NCI-H2196 treated with DMSO at 0.1 percent for 48 hours (cell line): ENCODE results near the gene BZW1.
"Not testable (repeated sequence)": the region's sequence is repeated elsewhere in the genome, so short reads cannot be mapped to it uniquely, and the experiment has no call there.

ENCODE experiments used
- DNase-seq: peaks from one replicate; lab custom pipeline; 2025; ENCODE audit not compliant: unreplicated experiment; lab: John Stamatoyannopoulos, UW

Gene BZW1

GRCh38 chr2:200790185-200790584 is 21.5 kb upstream of the BZW1 start:
- DNase-seq: no peak

GRCh38 chr2:200791905-200792304 is 19.8 kb upstream of the BZW1 start:
- DNase-seq: no peak

DNA sequence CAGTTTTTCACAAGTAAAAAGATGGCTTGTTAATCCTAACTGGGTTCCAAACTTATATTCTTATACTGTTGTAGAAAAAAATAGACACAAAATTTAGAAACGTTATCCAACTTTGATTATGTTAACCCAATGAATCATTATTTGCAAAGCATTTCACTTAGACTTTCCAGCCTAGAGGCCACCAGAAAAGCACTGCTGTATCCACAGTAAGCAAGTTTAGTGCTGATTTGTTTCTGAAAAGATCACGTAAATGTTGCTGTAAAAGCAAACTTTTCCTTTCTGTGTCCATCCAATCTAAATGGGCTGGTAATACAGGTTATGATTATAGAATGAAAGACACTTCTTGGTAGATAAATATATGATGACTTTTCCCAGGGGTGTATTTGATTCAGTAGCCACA is 17.6 kb upstream of the BZW1 start:
- DNase-seq: no peak

DNA sequence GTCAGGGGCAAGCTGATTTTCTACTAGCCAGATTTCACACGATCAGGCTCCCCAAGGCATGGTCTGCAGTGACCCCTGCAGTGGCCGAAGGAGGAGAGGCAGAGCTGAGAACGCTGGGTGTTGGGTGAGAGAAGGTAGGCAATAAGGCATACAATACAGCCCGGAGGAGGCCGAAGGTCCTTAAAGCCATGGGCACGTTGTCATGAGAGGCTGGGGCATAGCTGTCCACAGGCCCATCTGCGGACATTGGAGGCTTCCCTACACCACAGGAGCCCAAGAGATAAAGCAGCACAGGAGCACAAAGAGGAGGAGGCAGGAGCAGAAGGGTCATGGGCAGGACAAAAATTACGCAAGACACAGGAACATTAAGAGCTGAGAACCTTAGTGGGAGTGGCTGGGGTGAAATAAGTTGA is 16.7 kb upstream of the BZW1 start:
- no peak for DNase-seq

GRCh38 chr2:200796561-200796960 is 15.1 kb upstream of the BZW1 start:
- no peak for DNase-seq

DNA sequence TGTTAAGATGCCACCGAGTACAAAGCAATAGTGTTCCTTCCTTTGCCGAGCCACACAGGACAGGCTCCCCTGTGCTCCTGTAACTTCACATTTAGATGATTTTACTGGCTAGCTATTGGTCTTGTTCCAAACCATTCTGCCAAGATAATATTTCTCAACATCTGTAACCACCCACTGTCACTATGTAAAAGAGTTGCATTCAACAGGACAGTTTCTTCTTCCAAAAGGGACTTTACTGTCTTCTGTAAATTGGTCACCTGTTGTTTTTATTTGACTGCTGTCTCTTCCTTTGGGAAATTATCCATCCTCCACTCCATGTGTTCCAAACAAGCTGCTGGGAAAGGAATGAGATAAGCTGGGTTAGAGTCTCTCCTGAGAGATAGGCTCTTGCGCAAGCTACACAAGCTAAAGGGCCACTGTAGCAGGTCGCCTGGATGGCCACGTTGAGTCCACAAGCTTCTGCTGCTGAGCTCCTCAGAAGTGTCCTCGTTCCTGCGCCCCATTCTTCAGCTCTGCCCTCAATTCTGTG is 14.4 kb upstream of the BZW1 start:
- no peak for DNase-seq

GRCh38 chr2:200798514-200798913 is 13.2 kb upstream of the BZW1 start:
- no peak for DNase-seq

GRCh38 chr2:200800458-200800857 is 11.3 kb upstream of the BZW1 start:
- DNase-seq: no peak

DNA sequence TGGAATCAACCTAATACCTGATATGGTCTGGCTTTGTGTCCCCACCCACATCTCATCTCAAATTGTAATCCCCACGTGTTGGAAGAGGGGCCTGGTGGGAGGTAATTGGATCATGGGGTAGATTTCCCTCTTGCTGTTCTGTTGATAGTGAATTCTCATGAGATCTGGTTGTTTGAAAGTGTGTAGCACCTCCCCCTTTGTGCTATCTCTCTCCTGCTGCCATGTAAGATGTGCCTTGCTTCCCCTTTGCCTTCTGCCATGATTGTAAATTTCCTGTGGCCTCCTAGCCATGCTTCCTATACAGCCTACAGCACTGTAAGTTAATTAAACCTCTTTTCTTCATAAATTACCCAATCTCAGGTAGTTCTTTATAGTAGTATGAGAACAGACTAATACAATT is 10.3 kb upstream of the BZW1 start:
- not testable (repeated sequence) for DNase-seq

DNA sequence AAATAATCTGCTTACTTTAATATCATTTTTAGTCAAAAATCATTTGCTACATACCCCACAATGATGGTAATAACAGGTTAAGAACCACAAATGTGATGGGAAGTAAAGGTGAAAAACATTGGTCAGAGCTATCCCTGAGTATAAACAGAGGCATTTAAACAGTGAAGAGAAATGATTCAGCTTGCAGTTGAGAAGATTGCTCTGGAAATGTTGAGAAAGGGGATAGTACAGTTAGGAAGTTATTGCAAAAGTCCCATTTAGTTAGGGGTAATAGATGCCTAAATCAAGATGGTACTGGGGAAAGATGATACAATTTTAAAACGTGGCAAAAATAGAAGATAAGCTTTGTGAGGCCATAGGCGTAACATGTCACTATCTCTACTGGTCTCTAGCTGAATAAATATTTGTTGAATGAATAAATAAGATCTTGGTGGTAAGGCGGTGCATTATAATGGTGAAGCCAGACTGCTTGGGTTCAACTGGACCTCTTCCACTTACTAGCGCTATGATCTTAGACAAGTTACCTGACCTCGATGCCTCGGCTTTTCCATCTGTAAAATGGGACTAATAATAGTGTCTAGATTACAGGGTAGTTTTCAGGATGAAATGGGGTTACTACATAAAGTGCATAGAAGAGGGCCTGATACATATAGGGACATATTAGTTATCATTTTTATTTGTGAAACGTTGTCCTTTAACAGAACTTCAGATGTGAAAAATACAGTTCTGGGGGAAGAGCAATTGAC is 2.0 kb upstream of the BZW1 start:
- DNase-seq: no peak

DNA sequence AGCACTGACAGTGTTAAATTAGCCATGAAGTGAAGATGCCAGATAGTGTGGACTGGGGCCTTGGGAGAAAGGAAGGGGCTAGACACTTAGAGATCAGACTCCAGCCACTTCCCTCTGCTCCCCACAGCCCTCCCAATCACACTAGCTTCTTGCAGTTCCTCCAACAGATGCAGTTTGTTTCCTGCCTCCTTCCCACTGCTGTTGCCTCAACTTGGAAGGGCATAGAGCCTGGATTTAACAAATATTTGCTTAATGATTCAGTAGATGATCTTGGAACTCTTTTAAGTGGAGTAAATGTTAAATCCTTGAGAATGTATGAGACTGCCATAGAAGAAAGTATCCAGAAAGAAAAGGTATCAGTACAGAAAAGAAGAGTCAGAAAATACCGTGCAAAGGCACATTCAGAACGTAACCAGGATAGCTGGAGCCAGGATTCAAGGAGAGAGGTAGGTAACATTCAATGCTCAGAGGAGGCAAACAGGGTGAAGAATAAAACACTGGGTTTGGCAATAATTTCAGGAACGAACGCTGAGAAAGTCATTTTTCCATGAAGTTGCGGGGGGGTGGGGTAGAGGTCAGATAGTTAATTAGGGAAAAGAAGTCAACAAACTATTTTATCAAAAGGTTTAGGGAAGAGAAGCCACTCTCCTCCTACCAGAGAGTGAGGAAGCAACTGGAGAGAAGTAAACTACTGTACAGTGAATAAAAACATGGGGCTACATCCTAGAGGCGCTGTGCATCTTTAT is 1.3 kb upstream of the BZW1 start:
- no peak for DNase-seq

- DNase-seq: no peak
Observed at GRCh38 chr2:200810998-200811332, 745 bp upstream of the BZW1 start.

DNA sequence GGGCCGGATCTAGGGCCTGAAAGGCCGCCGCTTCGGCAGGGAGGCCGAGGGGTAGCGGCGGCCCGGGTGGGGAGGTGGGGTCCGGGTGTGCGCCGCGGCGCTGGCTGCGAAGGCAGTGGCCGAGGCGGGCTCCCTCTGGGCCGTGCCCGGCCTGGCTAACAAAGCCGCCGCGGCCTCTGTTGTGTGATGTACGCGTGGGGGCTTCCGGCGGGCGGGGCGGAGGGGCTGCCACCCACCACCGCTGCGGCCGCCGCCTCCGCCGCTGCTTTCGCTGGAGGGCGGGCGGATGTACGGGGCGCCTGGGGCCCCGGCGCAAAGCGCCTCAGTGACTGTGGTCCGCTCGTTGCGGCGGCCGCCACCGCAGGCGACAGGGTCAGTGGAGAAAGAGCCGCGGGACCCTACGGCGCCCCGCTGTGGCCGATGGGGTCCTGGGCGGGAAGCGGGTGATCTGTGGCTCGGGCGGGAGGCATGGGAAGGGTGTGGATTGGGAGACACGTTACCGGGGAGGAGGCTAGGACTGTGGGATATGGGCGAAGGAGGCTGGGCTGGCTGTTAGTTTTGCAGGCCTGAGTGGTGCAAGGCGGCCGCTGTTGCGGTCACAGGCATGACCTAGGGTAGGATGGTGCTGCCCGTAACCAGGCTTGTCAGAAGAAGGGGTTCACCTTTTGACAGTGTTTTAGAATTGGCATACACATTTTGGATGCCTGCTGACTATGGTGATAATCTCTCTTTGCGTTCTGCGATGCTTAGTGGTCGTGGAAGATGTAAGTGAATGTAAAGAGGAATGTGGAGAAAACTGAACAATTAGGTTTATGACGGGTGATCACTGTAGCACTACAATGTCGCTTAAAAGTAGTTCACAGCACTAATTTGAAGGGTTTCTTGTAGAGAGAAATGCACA is 662 bp downstream of the BZW1 start:
- DNase-seq: peak; percentile 16

DNA sequence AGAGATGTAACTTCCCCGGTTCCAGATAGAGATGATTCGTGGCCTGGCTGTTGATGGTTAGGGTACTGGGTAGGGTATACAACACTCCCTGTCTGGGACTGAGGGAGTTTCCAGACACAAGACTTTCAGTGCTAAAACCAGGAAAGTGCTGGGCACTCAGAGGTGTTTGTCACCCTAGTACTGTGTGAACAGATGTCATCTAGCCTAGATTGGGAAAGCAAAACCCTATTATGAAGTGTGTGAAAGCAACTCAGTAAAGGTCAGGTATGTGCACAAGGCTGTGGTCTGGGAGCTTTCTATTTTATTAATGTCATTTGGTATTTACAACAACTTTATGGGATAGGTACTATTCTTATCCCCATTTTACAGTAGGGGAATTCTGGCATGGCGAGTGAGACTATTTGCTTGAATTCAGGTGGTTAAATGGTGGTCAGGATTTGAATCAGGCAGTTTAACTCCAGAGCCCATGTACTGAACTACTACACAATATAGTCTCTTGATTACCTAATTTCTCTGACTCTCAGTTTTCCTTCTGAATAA is 2.6 kb downstream of the BZW1 start:
- DNase-seq: no peak

GRCh38 chr2:200814917-200815316 is 3.2 kb downstream of the BZW1 start:
- no peak for DNase-seq

GRCh38 chr2:200818732-200819131 is 7.0 kb downstream of the BZW1 start:
- DNase-seq: not testable (repeated sequence)

DNA sequence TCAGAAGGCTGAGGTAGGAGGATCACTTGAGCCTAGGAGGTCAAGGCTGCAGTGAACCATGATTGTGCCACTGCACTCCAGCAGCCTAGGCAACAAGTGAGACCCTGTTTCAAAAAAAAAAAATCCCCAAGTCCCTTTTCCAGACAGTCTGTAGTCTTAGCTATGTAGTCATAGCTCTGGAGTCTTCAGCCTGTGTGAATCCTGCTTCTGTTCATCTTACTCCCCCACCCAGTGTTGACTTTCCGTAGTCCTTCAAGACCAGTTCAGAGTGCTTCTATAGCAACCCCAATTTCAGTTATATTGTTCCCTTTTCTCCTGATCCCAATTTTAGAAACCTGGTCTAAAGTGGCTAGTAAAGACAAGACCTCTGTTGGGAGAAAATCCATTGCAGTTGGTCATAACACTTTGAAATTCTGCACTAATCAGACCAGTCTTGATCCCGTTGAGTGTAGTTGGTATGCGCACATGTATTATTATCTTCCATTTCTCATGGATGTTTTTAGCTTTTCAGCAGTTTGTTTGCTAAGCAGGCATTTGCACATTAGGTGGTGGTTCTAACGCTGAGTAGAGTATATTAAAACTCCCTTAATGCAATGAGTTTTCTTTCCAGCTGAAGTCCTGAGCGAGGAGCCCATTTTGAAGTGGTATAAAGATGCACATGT is 9.0 kb downstream of the BZW1 start:
- DNase-seq: no peak

DNA sequence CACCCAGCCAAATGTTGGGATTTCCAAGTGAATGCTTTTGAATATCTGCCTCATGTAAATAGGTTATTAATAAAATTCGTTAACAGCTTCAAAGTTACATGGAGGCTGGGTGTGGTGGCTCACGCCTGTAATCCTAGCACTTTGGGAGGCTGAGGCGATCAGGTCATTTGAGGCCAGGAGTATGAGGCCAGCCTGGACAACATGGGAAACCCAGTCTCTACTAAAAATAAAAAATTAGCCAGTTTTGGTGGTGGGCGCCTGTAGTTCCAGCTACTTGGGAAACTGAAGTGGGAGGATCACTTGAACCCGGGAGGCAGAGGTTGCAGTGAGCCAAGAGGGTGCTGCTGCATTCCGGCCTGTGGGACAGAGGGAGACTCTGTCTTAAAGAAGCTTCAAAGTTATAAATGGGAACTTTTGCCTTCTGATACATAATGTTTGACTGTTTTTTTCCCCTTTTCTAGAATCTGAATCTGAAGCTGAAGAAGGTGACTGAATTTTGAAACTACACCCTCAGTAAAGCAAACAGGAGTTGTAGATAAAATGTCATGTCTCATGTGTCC is 10.1 kb downstream of the BZW1 start:
- DNase-seq: no peak

GRCh38 chr2:200828104-200828503 is 16.4 kb downstream of the BZW1 start:
- DNase-seq: no peak

DNA sequence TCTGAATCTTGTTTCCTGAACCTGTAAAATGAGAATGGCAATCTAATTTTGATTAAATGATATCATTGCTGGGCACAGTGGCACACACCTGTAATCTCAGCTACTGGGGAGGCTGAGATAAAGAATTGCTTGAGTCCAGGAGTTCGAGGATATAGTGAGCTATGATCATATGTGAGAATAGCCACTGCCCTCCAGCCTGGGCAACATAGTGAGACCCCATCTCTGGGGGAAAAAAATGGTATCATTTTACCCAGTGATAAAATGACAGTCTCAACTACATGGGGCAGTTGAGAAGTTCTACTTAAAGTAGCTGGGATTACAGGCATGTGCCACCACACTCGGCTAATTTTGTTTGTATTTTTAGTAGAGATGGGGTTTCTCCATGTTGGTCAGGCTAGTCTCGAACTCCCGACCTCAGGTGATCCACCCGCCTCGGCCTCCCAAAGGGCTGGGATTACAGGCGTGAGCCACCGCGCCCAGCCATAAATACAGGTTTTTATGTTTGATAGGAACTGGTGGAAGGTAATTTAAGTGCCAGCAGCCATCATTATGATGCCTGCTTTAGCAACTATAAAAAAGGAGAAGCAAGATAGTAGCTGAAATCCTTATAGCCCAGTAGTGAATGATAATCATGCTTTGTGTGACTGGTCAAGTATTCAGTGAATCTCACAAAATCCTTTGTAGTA is 17.0 kb downstream of the BZW1 start:
- no peak for DNase-seq
